HepG2 (cell line): Measurements from ENCODE around the gene SNRNP27. TPM values are rescaled to one million over a fixed set of nuclear protein-coding genes. Genes with fewer than 3 reads are reported as not detected.

Experiments used
- ATF7 ChIP-seq, 2 experiments: fragments of 450-650 bp in 1 of 2; sonication (generic) in 1 of 2; formaldehyde crosslinking in 1 of 2; IDR thresholded peaks; 2 replicates each; pipeline versions ENCODE4 v1.4.0 to v1.6.1; 2016 to 2020; ENCODE audit warnings: antibody characterized with exemption in 1 of 2, mild to moderate bottlenecking in 1 of 2, missing genetic modification reagents in 1 of 2
- ISX ChIP-seq: sonication (generic); formaldehyde crosslinking; conservative IDR thresholded peaks from 2 replicates; pipeline ENCODE4 v1.5.0; 2020; ENCODE audit warnings: missing genetic modification reagents
- JARID2 ChIP-seq: sonication (generic); formaldehyde crosslinking; IDR thresholded peaks from 2 replicates; pipeline ENCODE4 v1.8.1; 2023; ENCODE audit warnings: missing genetic modification reagents, inconsistent platforms; ENCODE audit not compliant: insufficient replicate concordance
- JUNB ChIP-seq: sonication (generic); formaldehyde crosslinking; IDR thresholded peaks from 2 replicates; pipeline ENCODE4 v1.8.0; 2022; ENCODE audit warnings: missing genetic modification reagents, mild to moderate bottlenecking, borderline replicate concordance
- KDM2A ChIP-seq: sonication (generic); formaldehyde crosslinking; IDR thresholded peaks from 2 replicates; pipeline ENCODE4 v1.4.0; 2020; ENCODE audit warnings: low read depth, missing genetic modification reagents, borderline replicate concordance
- MEF2D ChIP-seq: sonication (generic); formaldehyde crosslinking; IDR thresholded peaks from 2 replicates; pipeline ENCODE4 v1.5.1; 2020; ENCODE audit warnings: mild to moderate bottlenecking, missing genetic modification reagents
- SNAI1 ChIP-seq: sonication (generic); formaldehyde crosslinking; IDR thresholded peaks from 2 replicates; pipeline ENCODE4 v1.5.0; 2020; ENCODE audit warnings: mild to moderate bottlenecking, missing genetic modification reagents, borderline replicate concordance
- TP53 ChIP-seq: sonication (generic); formaldehyde crosslinking; conservative IDR thresholded peaks from 2 replicates; pipeline ENCODE4 v1.4.0; 2020; ENCODE audit warnings: missing genetic modification reagents
- YEATS4 ChIP-seq: sonication (generic); formaldehyde crosslinking; IDR thresholded peaks from 2 replicates; pipeline ENCODE4 v1.4.0; 2020; ENCODE audit warnings: missing genetic modification reagents, borderline replicate concordance
- ZNF598 ChIP-seq: sonication (generic); formaldehyde crosslinking; IDR thresholded peaks from 2 replicates; pipeline ENCODE4 v1.5.1; 2020; ENCODE audit warnings: mild to moderate bottlenecking, missing genetic modification reagents, borderline replicate concordance
- polyA plus RNA-seq, 8 experiments: library from polyadenylated mRNA; depleted of rRNA in 3 of 8; stranded (reverse) in 7 of 8; unstranded in 1 of 8; fragments of >200 nt; fragmentation: Illumina TruSeq in 4 of 8; extraction: Trizol in 4 of 8; gene quantifications; 2 replicates each; pipeline versions ENCODE4 v1.2.1 to v1.2.3, GENCODE V29; 2011 to 2016; ENCODE audit warnings: low read depth in 4 of 8, missing spikeins in 1 of 8, mixed read lengths in 1 of 8; ENCODE audit not compliant: insufficient read depth in 1 of 8
- total RNA-seq, 5 experiments: library from RNA; depleted of rRNA; stranded (reverse); fragments of >200 nt; fragmentation: Illumina TruSeq; extraction: Trizol; gene quantifications; 2 replicates each; pipeline ENCODE4 v1.2.3, GENCODE V29; 2016; ENCODE audit warnings: low read depth in 1 of 5
- TF ChIP-seq, protein P1 (sequence below): sonication (generic); formaldehyde crosslinking; IDR thresholded peaks from 2 replicates; pipeline ENCODE4 v1.8.0; 2022; ENCODE audit warnings: mild to moderate bottlenecking, missing genetic modification reagents, moderate library complexity
- TF ChIP-seq, protein P2 (sequence below): sonication (generic); formaldehyde crosslinking; IDR thresholded peaks from 2 replicates; pipeline ENCODE4 v1.4.0; 2020; ENCODE audit warnings: missing genetic modification reagents, mild to moderate bottlenecking, borderline replicate concordance
- TF ChIP-seq, protein P3 (sequence below): sonication (generic); formaldehyde crosslinking; IDR thresholded peaks from 2 replicates; pipeline ENCODE4 v1.4.0; 2020; ENCODE audit warnings: mild to moderate bottlenecking, missing genetic modification reagents
- TF ChIP-seq, protein P4 (sequence below): sonication (generic); formaldehyde crosslinking; IDR thresholded peaks from 2 replicates; pipeline ENCODE4 v1.4.0; 2020; ENCODE audit warnings: low read depth, mild to moderate bottlenecking, missing genetic modification reagents
- TF ChIP-seq, protein P5 (sequence below): sonication (generic); formaldehyde crosslinking; IDR thresholded peaks from 2 replicates; pipeline ENCODE4 v1.4.0; 2020; ENCODE audit warnings: mild to moderate bottlenecking, missing genetic modification reagents, borderline replicate concordance
- TF ChIP-seq, protein P6 (sequence below): sonication (generic); formaldehyde crosslinking; IDR thresholded peaks from 2 replicates; pipeline ENCODE4 v1.4.0; 2020; ENCODE audit warnings: missing genetic modification reagents

The SNRNP27 gene
- total and polyA plus RNA-seq, 2 of the 13 experiments (the other 11 are each of a cell fraction or from before 2014, with no cell fraction given), result 49.8 to 54.6 TPM

DNA sequence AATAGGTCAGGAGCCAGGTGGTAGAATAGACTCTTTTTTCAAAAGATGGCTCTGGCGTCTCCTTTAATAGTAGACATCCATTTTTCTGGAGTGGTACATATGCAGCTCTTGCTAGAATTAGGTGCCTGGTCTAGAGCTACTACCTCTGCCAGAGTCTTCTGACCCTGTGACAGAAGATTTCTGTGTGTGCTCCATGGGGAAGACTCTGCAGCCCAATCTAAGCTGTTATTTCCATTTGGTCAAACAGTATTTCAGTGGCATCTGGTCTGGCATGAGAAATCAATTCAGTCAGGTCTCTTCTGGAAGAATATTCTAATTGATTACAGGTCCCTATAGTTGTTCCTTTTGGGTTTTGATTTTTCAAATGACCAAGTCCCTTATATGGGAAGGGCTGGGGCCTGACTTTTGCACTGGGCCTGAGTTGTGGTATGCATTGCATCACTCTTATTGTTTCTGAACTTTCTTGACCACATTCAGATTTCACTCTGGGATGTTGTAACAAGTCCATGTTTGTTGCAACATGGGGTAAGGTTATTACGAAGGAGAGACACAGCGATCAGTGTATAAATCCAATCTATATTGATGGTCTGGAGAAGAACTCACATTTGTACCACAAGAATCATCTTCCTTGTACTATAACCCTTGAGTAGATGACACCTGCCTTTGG lies 33.2 kb downstream of the SNRNP27 start (continued):
- TF ChIP-seq, protein P1, sequence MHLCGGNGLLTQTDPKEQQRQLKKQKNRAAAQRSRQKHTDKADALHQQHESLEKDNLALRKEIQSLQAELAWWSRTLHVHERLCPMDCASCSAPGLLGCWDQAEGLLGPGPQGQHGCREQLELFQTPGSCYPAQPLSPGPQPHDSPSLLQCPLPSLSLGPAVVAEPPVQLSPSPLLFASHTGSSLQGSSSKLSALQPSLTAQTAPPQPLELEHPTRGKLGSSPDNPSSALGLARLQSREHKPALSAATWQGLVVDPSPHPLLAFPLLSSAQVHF, result no peak
- TF ChIP-seq JARID2 (CRISPR knock-in tag) (no peak), YEATS4 (no peak), MEF2D (CRISPR knock-in tag) (no peak), ATF7 (IDR thresholded peaks at IDR 0.05) (peak; percentile 88), ATF7 (CRISPR knock-in tag; IDR thresholded peaks at IDR 0.05) (no peak; the same call in 1 of the 2 replicates), KDM2A (CRISPR knock-in tag) (no peak), SNAI1 (CRISPR knock-in tag) (no peak), JUNB (no peak), TP53 (CRISPR knock-in tag) (no peak), ISX (CRISPR knock-in tag) (no peak), ZNF598 (CRISPR knock-in tag) (no peak)
- TF ChIP-seq, protein P2, sequence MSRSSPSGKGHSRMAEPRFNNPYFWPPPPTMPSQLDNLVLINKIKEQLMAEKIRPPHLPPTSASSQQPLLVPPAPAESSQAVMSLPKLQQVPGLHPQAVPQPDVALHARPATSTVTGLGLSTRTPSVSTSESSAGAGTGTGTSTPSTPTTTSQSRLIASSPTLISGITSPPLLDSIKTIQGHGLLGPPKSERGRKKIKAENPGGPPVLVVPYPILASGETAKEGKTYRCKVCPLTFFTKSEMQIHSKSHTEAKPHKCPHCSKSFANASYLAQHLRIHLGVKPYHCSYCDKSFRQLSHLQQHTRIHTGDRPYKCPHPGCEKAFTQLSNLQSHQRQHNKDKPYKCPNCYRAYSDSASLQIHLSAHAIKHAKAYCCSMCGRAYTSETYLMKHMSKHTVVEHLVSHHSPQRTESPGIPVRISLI (CRISPR knock-in tag), result no peak
- TF ChIP-seq, protein P3, sequence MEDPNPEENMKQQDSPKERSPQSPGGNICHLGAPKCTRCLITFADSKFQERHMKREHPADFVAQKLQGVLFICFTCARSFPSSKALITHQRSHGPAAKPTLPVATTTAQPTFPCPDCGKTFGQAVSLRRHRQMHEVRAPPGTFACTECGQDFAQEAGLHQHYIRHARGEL, result no peak
- TF ChIP-seq, protein P4, sequence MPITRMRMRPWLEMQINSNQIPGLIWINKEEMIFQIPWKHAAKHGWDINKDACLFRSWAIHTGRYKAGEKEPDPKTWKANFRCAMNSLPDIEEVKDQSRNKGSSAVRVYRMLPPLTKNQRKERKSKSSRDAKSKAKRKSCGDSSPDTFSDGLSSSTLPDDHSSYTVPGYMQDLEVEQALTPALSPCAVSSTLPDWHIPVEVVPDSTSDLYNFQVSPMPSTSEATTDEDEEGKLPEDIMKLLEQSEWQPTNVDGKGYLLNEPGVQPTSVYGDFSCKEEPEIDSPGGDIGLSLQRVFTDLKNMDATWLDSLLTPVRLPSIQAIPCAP, result no peak
- TF ChIP-seq, protein P5, sequence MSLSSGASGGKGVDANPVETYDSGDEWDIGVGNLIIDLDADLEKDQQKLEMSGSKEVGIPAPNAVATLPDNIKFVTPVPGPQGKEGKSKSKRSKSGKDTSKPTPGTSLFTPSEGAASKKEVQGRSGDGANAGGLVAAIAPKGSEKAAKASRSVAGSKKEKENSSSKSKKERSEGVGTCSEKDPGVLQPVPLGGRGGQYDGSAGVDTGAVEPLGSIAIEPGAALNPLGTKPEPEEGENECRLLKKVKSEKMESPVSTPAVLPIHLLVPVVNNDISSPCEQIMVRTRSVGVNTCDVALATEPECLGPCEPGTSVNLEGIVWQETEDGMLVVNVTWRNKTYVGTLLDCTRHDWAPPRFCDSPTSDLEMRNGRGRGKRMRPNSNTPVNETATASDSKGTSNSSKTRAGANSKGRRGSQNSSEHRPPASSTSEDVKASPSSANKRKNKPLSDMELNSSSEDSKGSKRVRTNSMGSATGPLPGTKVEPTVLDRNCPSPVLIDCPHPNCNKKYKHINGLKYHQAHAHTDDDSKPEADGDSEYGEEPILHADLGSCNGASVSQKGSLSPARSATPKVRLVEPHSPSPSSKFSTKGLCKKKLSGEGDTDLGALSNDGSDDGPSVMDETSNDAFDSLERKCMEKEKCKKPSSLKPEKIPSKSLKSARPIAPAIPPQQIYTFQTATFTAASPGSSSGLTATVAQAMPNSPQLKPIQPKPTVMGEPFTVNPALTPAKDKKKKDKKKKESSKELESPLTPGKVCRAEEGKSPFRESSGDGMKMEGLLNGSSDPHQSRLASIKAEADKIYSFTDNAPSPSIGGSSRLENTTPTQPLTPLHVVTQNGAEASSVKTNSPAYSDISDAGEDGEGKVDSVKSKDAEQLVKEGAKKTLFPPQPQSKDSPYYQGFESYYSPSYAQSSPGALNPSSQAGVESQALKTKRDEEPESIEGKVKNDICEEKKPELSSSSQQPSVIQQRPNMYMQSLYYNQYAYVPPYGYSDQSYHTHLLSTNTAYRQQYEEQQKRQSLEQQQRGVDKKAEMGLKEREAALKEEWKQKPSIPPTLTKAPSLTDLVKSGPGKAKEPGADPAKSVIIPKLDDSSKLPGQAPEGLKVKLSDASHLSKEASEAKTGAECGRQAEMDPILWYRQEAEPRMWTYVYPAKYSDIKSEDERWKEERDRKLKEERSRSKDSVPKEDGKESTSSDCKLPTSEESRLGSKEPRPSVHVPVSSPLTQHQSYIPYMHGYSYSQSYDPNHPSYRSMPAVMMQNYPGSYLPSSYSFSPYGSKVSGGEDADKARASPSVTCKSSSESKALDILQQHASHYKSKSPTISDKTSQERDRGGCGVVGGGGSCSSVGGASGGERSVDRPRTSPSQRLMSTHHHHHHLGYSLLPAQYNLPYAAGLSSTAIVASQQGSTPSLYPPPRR (CRISPR knock-in tag), result no peak
- TF ChIP-seq, protein P6, sequence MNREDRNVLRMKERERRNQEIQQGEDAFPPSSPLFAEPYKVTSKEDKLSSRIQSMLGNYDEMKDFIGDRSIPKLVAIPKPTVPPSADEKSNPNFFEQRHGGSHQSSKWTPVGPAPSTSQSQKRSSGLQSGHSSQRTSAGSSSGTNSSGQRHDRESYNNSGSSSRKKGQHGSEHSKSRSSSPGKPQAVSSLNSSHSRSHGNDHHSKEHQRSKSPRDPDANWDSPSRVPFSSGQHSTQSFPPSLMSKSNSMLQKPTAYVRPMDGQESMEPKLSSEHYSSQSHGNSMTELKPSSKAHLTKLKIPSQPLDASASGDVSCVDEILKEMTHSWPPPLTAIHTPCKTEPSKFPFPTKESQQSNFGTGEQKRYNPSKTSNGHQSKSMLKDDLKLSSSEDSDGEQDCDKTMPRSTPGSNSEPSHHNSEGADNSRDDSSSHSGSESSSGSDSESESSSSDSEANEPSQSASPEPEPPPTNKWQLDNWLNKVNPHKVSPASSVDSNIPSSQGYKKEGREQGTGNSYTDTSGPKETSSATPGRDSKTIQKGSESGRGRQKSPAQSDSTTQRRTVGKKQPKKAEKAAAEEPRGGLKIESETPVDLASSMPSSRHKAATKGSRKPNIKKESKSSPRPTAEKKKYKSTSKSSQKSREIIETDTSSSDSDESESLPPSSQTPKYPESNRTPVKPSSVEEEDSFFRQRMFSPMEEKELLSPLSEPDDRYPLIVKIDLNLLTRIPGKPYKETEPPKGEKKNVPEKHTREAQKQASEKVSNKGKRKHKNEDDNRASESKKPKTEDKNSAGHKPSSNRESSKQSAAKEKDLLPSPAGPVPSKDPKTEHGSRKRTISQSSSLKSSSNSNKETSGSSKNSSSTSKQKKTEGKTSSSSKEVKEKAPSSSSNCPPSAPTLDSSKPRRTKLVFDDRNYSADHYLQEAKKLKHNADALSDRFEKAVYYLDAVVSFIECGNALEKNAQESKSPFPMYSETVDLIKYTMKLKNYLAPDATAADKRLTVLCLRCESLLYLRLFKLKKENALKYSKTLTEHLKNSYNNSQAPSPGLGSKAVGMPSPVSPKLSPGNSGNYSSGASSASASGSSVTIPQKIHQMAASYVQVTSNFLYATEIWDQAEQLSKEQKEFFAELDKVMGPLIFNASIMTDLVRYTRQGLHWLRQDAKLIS (CRISPR knock-in tag), result no peak
